UCSD-AML1 (cell line): ENCODE results near the gene FLT1.

Experiments used
- DNase-seq: peaks from one replicate; lab custom pipeline; 2025; ENCODE audit not compliant: unreplicated experiment; lab: John Stamatoyannopoulos, UW

The FLT1 gene, protein sequence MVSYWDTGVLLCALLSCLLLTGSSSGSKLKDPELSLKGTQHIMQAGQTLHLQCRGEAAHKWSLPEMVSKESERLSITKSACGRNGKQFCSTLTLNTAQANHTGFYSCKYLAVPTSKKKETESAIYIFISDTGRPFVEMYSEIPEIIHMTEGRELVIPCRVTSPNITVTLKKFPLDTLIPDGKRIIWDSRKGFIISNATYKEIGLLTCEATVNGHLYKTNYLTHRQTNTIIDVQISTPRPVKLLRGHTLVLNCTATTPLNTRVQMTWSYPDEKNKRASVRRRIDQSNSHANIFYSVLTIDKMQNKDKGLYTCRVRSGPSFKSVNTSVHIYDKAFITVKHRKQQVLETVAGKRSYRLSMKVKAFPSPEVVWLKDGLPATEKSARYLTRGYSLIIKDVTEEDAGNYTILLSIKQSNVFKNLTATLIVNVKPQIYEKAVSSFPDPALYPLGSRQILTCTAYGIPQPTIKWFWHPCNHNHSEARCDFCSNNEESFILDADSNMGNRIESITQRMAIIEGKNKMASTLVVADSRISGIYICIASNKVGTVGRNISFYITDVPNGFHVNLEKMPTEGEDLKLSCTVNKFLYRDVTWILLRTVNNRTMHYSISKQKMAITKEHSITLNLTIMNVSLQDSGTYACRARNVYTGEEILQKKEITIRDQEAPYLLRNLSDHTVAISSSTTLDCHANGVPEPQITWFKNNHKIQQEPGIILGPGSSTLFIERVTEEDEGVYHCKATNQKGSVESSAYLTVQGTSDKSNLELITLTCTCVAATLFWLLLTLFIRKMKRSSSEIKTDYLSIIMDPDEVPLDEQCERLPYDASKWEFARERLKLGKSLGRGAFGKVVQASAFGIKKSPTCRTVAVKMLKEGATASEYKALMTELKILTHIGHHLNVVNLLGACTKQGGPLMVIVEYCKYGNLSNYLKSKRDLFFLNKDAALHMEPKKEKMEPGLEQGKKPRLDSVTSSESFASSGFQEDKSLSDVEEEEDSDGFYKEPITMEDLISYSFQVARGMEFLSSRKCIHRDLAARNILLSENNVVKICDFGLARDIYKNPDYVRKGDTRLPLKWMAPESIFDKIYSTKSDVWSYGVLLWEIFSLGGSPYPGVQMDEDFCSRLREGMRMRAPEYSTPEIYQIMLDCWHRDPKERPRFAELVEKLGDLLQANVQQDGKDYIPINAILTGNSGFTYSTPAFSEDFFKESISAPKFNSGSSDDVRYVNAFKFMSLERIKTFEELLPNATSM (N-terminal part only)

DNA sequence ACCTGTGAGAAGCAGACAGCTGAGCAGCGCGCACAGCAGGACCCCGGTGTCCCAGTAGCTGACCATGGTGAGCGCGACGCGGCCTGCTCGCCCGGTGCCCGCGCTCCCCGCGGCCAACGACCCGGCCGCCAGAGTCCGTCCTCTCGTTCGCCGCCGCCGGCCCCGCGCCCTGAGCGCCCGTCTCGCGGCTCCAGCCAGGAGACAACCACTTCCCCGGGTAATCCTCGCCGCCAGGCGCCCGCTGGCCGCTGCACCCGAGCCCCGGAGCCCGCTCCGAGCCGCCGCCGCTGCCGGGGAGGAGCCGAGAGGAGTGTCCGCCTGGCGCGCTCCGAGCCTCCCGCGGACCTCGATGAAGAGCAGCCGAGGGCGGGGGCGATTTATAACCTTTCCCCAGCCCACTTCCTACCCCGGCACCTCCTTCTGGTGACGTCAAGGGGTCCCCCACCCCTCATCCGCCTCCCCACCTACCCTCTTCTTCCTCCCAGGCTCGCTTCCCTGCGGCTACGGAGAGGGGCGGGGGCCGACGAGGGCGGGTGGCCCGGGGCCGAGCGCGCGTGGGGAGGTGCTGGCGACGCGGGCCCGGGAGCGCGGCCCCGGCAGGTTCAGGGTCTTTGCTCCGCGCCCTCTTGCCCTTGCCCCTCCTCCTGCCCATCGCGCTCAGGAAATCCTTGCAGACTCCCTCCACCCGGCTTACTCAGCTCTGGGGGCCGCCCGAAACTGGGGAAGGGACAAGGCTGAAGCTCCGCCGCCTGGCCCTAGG lies at the start of gene FLT1:
FLT1 (minus strand) TSS at position 351 of the 760 bp plus-strand sequence; CDS start at position 66, 285 bp downstream.
- no peak for DNase-seq

DNA sequence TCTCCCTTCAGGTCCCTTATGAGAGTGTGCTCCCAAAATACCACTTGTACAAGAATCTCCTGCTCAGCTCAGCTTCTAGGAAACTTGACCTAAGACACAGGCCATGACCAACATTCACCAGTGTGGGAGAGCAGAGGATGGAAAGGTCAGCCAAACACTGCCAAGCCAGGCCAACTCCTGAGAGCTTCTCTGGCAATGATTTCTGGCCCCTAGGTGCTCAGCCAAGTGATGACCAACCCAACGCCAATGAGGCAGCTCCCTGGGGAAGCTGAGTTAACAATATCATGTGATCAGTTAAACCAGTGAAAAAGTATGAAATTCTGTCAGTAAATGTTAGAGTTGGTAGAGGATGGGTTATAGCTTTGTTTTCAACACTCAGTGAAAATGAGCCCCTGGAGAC lies 49.1 kb upstream of the FLT1 start:
- DNase-seq, result no peak

DNA sequence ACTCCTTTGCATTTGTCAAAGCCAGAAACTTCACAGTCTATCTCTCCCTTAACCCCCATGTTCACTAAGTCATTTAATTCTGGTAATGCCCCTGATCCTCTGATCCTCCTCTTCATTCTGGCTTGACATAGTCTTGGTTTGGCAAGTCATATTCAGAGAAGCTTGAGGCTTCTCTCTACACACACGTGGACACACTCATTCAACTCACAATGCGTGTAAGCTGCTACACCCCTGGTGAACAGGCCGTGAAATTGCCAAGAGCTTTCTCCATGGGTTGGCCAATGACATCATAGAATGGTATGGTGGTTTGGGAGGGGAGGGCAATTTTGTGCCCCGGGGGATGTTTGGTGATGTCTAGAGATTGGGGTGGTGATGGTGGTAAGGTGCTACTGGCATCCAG lies 47.9 kb upstream of the FLT1 start:
- DNase-seq, result no peak

DNA sequence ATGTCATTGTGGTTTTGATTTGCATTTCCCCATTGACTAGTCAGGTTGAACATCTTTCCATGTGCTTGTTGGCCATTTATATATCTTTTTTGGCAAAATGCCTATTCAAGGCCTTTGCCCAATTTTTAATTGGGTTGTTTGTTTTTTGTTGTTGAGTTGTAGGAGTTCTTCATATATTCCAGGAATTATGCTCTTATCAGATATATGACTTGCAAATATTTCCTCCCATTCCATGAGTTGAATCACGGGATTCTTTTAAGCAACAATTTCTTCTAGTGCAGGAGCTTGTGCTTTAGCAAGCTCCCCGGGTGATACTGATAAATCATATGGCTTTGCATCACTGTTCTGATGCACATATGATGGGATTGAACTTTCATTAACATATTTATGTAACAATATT lies 47.0 kb upstream of the FLT1 start:
- DNase-seq, result no peak

DNA sequence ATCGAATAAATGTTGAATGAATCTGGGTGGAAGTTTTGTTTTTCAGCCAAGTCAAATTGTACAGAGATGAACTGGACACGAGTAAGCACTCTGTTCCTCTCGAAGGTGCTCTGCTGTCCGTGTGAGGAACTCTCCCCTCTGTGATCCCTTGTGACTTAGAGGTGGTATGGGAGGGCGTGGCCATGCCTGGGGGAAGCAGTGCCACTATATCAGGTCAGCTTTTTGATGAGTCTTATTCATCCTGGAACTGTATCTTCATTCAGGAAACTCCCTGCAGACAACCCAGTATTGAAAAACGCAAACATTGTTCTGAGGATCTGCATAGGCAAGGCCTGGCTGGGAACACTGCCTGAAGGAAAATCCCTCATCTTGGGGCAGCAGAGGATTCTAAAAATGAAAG lies 45.7 kb upstream of the FLT1 start:
- no peak for DNase-seq

DNA sequence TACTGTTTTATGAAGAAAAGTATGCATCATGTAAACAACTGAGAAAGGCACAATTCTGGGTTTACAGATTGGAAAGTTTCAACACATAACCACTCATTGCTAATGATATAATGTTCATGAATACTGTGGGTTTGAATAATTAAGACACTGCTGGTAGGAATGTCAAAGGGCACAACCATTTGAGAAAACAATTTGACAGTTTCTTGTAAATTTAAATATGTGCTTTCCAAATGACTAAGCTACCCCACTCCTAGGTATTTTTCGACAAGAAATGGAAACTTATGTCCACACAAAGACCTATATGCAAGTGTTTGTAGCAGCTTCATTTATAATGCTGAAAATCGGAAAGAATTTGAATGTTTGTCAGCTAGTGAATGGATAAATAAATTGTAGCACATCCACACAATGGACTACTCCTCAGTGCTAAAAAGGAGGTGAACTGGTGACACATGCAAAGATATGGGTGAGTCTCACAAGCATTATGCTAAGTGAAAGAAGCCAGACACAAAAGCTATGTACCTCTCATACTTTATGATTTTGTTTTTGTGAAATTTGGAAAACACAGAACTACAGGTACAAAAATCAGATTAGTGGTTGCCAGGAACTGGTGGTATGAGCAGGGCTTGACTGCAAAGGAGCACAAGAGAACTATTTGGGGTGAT lies 44.8 kb upstream of the FLT1 start:
- DNase-seq, result no peak

DNA sequence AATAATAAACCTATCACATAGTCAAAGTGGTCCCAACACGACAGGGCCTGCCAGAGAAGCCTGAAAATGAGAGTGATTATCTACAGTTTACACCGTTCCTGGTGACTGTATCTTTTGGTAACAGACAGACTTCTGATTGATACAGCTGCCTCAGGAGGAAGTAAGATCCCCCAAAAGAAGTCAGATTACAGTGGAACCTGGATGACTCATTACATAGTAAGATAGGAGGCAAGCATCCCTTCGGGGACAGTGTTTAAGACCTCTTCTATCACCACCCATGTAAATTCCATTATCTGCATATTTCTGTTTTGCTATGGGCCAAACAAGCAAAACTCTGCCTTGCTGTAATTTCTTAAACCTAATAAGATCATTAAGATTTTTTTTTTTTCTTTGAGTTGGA lies 44.0 kb upstream of the FLT1 start:
- DNase-seq, result no peak

DNA sequence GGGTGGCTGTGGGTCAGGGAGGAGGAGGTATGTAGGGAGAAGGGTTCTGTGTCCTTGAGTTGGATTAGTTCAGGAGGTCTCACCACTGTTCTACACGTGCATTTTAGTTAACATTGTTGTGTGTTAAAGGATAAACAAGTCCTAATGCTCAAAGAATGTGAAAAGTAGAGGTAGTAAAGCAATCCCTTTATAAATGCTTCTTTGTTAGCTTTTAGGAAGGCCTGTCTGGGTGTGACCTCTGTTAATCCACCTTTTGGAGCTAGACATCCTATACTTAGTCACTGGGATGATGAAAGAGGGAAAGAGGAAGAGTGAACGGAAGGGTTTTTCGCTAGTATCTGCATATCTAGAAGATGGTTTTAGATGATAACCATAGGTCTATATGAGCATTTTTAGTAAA lies 42.2 kb upstream of the FLT1 start:
- DNase-seq, result no peak

DNA sequence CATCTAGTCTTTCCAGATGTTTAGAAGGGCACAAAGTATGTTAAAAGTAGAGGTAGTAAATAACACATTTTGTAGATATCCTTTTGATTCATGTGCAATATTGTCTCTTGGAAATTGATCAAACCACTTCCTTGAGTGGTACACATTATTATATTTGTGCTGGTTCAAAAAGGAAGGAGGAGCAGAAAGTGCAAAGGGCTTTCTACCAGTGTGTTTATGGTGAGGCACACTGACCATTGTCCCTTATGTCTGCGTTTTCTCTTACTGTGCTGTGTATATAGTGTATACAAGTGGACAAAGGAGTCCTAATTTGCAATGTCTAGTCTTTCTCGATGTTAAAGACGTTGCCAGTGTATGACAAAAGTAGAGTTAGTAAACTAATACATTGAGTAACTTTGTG lies 41.4 kb upstream of the FLT1 start:
- DNase-seq, result no peak

DNA sequence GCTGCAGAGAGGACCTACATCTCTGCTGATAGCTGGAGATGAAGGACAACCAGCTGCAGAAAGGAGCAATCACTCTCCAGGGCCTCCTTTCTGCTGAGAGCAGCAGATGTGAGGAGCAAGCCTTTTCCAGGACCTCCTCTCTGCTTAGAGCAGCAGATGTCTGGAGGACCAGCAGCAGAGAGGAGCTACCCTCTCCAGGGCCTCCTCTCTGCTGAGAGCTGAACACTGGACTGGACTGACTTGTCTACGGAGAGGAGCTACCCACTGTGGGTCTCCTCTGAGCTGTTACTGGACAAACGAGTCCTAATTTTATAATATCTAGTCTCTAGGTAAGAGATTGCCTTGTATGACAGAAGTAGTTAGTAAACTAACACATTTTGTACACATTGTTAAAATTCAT lies 40.8 kb upstream of the FLT1 start:
- no peak for DNase-seq

DNA sequence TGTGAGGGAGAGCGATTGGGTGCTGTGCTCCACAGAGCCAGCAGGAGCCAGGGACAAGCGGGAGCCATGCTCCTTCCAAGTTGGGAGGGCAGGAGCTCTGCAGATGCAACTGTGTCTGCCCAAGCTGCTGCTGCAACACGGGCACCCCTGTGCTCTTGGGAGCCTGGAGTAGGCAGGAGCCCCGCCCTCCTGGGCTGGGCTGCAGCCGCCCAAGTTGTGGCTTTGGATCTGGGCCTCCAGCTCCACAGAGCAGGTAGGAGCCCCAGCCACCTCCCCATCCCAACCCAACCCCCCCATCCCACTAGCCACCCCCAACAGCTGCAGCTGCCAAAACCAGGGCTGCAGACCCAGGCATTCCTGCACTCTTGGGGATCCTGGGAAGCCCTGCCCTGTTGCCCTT lies 39.9 kb upstream of the FLT1 start:
- DNase-seq, result no peak

DNA sequence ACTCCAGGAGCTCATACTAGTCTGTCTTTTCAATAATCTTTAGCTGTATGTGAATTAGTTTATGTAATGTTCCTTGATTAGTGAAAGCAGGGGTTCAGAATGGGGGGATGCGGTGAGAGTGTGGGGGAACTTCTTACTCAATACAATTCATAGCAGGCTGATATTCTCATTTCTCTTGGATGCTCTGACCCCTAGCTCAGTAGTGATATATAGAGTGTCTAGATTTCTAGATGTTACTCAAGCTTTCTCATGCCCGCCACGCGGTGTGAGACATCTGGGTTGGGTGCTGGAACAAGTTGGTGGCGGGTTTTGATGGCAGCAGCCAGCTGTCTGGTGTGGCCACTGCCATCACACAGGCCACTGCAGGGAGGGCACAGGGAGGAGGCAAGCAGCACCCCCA lies 39.3 kb upstream of the FLT1 start:
- DNase-seq, result no peak

DNA sequence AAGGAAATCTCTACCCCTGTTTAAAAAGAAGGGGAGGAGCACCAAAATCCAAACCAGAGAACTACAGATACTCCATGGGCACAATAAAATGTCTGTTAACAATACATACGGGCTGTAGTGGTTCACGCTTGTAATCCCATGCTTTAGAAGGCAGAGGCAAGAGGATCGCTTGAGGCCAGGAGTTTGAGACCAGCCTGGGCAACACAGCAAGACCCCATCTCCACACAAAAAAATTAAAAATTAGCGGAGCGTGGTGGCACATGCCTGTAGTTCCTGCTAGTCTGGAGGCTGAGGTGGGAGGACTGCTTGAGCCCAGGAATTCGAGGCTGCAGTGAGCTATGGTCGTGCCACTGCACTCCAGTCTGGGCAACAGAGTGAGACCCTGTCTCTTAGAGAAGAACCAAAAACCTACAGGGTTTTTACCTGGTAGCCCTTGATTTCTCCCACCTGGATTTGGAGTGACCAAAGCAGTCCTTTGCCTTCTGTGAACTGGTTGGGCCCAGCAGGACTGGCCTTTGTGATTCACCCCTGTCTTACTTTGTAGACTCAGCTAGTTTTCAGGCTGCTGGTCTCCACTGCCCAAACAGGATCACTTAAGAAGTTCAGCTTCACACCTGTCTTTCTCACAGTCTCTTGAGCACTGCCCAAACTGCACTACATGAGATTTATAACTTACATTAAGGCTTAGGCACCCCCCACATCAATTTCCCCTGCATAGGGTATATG lies 38.7 kb upstream of the FLT1 start:
- DNase-seq, result no peak

DNA sequence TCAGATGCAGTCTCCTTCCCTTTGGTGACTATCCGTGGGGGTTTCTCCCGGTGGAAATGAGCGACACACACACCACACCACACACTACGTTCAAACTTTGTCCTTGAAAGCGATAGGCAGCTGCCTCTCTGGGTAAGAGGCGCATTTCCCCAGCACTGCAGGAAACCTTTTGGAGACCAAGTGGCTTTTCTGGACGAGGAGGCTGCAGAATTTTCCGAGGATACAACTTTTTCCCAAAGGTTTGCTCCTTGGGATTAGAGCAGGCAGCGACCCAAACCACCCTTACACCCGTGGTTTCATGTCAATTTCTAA lies 38.2 kb upstream of the FLT1 start:
- DNase-seq, result no peak

DNA sequence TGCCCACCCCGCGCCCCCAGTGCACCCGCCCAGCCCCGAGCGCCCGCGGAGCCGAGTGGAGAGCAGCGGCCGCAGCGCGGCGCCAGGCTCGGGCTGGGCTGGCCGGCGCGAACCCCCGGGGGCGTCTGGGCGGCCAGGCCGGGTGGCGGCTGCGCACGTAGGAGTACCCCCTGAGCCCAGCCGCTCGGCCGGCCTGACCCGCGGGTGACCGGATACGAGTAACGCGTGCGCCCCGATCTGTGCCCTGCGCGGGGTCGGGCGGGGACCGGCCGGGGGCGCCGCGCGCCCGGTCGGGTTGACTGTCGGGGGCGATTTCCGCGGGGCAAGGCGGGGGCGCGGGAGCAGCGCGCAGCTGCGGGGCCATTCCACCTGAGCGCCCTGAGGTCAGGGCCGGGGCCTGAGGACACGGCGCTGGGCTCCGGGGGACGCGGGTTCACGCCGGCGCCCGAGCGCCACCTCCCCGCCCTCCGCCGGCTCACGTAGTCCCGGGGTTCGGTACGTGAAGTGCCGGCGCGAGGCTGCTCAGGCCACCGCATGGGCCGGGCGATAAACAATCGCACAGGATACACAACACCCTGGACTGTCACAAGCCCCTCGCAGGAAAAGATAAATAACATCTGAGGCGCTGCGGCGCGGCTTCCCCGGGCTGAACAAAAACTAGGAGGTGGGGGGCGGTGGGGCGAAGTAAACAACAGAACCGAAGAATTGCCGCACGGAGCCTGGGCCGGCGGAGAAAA lies 37.6 kb upstream of the FLT1 start:
- no peak for DNase-seq

DNA sequence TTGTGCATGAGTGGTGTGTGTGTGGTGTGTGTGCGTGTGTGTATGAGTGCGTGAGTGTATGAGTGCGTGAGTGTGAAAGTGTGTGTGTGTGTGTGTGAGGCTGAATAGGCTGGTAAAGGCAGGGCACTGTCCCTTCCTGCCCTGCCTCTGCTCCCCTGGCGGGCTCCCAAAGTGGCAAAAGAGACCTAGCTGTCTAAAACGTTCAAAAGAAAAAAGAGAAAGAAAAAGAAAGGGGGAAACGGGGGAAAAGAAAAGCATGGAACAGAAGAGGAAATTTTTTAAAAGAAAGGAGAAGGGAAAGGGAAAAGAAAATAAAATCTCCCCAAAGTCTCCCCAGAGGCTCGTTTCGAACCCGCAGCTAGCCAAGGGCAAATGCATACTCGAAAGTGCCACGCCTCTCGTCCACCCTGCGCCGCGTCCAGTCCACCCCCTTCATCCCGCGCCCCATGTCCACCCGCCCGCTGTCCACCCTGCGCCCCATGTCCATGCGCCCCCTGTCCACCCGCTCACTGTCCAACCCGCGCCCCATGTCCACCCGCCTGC lies 37.0 kb upstream of the FLT1 start:
- DNase-seq, result no peak

DNA sequence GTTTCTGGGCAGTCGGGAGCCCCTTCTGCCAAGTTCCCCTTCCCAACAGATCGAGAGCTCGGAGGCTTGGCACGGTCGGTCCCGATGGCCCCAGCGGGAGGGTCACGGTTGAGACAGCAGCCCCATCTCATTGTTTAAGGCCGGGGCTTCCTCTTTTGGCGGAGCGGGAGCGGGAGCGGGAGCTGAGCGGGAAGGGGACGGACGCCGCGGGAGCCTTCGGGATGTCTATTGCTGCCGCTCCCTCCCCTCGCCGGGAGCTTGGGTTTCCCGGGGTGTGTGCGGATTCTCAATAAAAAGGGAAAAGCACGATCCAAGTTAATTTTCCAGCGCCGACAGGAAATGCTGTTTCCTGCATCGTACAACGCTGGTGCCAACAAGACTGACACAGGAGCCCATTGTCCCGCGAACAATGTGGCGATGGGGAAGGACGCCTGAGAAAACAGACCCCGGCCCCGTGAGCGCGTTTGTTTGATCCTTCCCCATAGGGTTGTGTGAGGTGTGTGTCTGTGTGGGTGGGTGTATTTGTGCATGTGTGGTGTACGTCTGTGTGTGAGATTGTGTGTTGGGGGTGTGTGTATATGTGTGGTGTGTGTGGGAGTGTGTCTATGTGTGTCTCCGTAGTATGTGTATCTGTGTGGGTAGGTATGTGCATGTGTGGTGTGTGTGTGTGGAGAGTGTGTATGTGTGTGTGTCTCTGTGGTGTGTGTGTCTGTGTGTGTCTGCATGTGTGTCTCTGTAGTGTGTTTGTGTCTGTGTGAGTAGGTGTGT lies 36.3 kb upstream of the FLT1 start:
- DNase-seq, result peak; percentile 26

DNA sequence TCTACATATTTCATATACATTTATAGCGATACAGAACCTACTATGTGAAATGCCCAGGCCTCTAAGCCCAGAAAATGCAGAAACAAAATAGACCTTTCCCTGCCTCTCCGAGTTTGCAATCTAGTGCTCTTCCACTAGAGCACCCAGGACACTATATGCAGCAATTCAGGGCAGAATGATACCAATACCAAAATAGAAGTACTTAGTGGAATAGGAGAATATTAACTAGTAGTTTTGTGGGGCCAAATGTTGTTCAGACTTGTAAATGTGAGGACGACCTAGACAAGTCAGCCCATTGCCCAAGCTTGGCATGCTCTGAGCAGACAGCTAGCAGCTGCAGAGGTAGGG lies 35.8 kb upstream of the FLT1 start:
- no peak for DNase-seq
